AG09309 (cell line): ENCODE results near the gene TUBGCP3.
"Not testable (repeated sequence)": the region's sequence is repeated elsewhere in the genome, so short reads cannot be mapped to it uniquely, and the experiment has no call there.

Experiments used
- DNase-seq: peaks from one replicate; pipeline ENCODE4 v3.0.0-alpha.2; 2010; ENCODE audit warnings: low read depth
- H3K4me3 ChIP-seq: 2 replicates; pipeline ENCODE4 v1.5.1; 2011; ENCODE audit warnings: mild to moderate bottlenecking, low read depth, low read length, moderate library complexity; ENCODE audit not compliant: control insufficient read depth
- TF ChIP-seq, protein P1 (sequence below): IDR thresholded peaks from 2 replicates; pipeline ENCODE4 v1.5.1; 2011; ENCODE audit warnings: mild to moderate bottlenecking, low read depth, low read length, inconsistent platforms; ENCODE audit not compliant: insufficient read depth, control insufficient read depth; ENCODE audit errors: missing control alignments

Gene TUBGCP3, protein sequence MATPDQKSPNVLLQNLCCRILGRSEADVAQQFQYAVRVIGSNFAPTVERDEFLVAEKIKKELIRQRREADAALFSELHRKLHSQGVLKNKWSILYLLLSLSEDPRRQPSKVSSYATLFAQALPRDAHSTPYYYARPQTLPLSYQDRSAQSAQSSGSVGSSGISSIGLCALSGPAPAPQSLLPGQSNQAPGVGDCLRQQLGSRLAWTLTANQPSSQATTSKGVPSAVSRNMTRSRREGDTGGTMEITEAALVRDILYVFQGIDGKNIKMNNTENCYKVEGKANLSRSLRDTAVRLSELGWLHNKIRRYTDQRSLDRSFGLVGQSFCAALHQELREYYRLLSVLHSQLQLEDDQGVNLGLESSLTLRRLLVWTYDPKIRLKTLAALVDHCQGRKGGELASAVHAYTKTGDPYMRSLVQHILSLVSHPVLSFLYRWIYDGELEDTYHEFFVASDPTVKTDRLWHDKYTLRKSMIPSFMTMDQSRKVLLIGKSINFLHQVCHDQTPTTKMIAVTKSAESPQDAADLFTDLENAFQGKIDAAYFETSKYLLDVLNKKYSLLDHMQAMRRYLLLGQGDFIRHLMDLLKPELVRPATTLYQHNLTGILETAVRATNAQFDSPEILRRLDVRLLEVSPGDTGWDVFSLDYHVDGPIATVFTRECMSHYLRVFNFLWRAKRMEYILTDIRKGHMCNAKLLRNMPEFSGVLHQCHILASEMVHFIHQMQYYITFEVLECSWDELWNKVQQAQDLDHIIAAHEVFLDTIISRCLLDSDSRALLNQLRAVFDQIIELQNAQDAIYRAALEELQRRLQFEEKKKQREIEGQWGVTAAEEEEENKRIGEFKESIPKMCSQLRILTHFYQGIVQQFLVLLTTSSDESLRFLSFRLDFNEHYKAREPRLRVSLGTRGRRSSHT

DNA sequence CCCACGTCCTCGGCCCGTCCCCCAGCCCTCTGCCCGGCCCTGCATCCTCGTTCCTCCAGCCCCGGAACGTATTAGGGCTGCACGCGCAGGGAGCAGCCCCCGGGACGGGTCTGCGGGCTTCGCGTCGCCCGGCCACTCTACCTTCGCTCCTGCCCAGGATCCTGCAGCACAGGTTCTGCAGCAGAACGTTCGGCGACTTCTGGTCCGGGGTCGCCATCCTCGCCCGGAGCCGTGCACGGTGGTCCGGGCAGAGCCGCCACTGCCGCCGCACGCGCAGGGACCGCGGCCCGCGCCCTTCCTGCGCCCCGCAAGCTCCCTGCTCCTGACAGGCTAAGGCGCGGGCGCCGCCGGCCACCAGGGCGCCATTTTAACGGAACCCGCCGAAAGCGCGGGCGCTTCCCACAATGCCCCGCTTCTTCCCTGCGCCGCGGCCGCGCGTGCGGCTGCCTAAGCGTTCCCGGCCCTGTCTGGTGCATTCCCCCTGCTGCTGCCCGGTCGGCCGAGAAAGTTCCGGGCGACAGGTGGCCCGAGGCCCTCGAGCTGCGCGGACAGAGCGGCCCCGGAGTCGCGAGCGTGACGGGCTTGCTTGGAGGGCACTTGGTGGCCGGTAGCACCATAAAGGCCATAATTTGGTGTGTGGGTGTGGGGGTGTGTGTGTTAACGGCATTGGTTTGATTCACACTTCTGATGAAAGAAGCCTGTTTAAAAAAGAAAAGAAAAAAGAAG lies at the start of gene TUBGCP3:
Gene TUBGCP3, minus strand, starts transcription at position 390 of the 726 bp plus-strand sequence. Its CDS starts 173 bp downstream, at position 217.
- peak; percentile 27 for DNase-seq
- TF ChIP-seq, protein P1, sequence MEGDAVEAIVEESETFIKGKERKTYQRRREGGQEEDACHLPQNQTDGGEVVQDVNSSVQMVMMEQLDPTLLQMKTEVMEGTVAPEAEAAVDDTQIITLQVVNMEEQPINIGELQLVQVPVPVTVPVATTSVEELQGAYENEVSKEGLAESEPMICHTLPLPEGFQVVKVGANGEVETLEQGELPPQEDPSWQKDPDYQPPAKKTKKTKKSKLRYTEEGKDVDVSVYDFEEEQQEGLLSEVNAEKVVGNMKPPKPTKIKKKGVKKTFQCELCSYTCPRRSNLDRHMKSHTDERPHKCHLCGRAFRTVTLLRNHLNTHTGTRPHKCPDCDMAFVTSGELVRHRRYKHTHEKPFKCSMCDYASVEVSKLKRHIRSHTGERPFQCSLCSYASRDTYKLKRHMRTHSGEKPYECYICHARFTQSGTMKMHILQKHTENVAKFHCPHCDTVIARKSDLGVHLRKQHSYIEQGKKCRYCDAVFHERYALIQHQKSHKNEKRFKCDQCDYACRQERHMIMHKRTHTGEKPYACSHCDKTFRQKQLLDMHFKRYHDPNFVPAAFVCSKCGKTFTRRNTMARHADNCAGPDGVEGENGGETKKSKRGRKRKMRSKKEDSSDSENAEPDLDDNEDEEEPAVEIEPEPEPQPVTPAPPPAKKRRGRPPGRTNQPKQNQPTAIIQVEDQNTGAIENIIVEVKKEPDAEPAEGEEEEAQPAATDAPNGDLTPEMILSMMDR, result no peak
- H3K4me3 ChIP-seq, result peak within 1 kb of the TSS; percentile 98

DNA sequence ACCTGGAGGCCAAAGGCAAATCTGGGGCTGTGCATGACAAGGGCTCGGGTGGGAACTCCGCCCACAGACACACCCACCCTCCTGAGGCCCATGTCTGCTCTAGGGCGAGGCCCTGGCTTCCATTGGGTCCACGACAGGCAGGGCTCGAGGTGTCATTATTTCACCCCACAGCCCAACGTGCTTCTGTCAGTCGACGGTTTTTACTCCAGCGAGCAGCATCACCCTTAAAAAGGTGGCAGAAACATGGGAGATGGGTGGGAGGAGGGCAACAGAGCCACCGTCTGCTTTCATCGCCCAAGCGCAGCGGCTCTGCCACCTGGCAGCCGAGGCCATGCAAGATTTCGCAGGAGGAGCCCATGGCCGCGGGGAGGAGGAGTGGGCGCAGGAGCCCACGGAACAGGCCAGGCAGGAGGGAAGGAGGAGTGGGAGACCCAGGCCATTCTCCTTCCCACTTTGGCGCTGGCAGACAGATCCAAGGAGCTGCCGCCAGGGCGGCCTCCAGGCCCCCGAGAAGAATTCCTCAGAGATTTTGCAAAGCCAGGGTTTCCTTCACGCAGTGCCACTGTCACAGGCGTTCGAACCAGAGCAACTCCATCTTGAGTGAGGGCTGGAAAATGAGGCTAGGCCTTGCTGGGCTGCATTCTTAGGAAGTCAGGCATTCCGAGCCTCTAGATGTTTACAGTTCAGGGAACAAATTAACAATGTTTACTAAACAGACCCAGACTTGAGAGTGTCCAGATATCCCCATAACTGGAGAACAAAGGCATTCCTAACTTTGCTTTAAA lies 49.3 kb upstream of the TUBGCP3 start:
- no peak for DNase-seq
- H3K4me3 ChIP-seq, result no peak overlapping the region
- TF ChIP-seq, protein P1, result no peak

DNA sequence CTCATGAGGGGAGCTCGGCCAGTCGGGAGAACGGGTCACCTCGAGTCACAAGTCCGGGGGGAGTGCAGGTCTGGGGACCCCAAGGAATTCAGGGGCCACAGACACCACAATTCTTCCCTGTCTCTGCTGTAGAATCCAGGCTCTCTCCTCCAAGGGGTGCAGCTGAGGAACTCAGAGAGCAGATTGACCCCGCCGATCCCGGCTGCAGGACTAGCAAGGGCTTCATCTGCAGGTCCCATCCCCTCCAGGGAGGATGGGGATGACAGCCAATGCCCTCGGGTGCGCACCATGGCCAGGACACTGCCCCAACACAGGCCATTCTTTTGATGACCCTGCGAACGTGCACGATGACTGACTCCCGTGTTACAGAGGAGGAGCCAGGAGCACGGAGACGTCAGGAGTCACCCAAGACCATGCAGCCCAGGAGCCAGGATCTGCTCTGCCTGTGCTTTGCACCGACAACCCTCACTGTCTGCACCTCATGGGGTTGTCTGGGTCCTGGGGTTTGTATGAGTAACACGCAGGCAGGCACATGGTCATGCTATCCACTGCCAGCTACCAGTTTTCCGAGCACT lies 48.5 kb upstream of the TUBGCP3 start:
- no peak for DNase-seq
- TF ChIP-seq, protein P1, result no peak
- no peak overlapping the region for H3K4me3 ChIP-seq

DNA sequence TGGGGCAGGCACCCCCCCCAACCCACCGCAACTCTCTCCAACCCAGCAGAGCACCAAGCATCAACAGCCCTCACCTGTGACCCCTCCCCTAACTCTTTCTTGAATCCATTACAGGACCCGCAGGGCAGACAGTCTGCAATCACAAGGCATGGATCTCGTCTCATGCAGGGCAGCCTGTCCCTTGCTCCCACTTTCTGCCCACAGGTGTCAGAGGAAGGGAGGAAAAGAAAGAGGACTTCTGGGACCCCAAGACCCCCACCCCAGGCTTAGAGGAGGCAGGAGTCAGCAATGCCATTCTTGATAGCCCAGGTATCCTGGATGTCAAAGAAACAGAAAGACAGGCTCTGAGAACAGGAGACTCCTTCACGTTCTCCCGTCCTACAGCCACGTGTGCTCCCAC lies 47.4 kb upstream of the TUBGCP3 start:
- TF ChIP-seq, protein P1, result no peak
- DNase-seq, result no peak
- H3K4me3 ChIP-seq, result no peak overlapping the region

DNA sequence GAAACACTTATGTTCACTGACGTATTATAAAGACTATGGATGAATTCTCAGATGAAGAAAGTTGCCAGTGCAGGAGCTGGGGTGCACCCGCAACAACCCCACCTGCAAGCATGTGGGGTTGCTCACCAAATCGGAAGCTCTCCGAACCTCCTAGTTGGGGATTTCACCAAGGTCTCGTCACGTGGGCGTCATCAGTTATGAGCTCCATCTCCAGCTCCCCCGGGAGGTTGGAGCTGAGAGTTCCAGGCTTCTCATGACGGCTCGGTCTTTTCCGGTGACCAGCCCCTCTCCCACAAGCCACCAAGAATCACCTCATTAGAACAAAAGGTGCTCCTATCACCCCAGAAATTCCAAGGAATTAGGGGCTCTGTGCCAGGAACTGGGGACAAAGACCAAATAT lies 46.1 kb upstream of the TUBGCP3 start:
- no peak overlapping the region for H3K4me3 ChIP-seq
- TF ChIP-seq, protein P1, result no peak
- DNase-seq, result no peak

DNA sequence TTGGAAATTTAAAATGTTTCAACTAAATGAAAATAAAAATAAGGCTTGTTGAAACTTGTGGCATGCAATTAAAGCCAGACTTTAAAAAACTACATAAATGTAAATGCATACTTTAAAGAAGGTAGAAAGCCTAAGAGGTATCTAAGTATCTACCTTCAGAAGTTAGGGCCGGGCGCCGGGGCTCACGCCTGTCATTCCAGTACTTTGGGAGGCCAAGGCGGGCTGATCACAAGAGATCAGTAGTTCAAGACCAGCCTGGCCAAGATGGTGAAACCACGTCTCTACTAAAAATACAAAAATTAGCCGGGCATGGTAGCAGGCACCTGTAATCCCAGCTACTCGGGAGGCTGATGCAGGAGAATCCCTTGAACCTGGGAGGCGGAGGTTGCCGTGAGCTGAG lies 42.3 kb upstream of the TUBGCP3 start:
- H3K4me3 ChIP-seq, DNase-seq: not testable (repeated sequence)
